ENCODE results near the gene STYK1. TPM values are rescaled to one million over a fixed set of nuclear protein-coding genes. Genes with fewer than 3 reads are reported as not detected.
A peak's percentile ranks its signal among the peaks of the same experiment; 100 is the strongest.

The STYK1 gene
- total RNA-seq, 1 donor = under 0.01 TPM

DNA sequence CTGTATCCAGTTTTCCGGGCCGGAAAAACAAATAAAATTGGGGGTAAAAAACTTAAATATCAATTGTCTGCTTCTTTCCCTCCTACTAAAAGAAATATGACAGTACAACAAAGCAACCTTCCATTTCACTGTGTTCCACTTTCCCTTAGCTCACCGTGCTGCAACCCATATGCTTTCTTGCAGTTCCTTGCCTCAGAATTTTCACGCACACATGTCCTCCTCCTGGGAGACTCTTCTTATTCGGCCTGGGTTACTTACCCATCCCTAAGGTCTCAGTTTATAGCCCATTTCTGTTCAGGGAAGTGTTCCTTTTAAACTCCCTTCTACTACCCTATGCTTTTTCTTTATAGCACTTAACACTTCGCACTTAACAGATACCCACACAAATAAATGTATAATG, 56.0 kb downstream of the STYK1 start:
- TF ChIP-seq, protein P1, sequence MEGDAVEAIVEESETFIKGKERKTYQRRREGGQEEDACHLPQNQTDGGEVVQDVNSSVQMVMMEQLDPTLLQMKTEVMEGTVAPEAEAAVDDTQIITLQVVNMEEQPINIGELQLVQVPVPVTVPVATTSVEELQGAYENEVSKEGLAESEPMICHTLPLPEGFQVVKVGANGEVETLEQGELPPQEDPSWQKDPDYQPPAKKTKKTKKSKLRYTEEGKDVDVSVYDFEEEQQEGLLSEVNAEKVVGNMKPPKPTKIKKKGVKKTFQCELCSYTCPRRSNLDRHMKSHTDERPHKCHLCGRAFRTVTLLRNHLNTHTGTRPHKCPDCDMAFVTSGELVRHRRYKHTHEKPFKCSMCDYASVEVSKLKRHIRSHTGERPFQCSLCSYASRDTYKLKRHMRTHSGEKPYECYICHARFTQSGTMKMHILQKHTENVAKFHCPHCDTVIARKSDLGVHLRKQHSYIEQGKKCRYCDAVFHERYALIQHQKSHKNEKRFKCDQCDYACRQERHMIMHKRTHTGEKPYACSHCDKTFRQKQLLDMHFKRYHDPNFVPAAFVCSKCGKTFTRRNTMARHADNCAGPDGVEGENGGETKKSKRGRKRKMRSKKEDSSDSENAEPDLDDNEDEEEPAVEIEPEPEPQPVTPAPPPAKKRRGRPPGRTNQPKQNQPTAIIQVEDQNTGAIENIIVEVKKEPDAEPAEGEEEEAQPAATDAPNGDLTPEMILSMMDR (IDR thresholded peaks at IDR 0.05; ENCODE audit: extremely low read depth, low read depth, low read length) = no peak
- H3K27ac ChIP-seq (ENCODE audit: low read depth, low read length) = peak overlapping the region; percentile 84
- H3K4me3 ChIP-seq (ENCODE audit: insufficient read depth, low read length) = peak overlapping the region; percentile 9
- H3K4me2 ChIP-seq (ENCODE audit: insufficient read depth, low read length) = peak overlapping the region; percentile 40
- peak overlapping the region; percentile 81 for H2AFZ ChIP-seq (ENCODE audit: low read length)
- peaks cover 23% of the 10 kb centered on the region for H3K4me1 ChIP-seq (ENCODE audit: insufficient read depth, low read length)
- no peaks in the 10 kb centered on the region for H3K9me3 ChIP-seq (ENCODE audit: low read depth, low read length)
- H3K36me3 ChIP-seq (ENCODE audit: insufficient read depth, low read length) = no peaks in the 10 kb centered on the region
- H4K20me1 ChIP-seq (ENCODE audit: insufficient read depth, low read length) = no peaks in the 10 kb centered on the region
- H3K27me3 ChIP-seq (ENCODE audit: insufficient read depth, low read length) = no peaks in the 10 kb centered on the region
- H3K79me2 ChIP-seq (ENCODE audit: insufficient read depth, low read length) = peaks cover 6% of the 10 kb centered on the region
- DNase-seq (ENCODE audit: insufficient read length, low spot score, missing footprints) = no peak

DNA sequence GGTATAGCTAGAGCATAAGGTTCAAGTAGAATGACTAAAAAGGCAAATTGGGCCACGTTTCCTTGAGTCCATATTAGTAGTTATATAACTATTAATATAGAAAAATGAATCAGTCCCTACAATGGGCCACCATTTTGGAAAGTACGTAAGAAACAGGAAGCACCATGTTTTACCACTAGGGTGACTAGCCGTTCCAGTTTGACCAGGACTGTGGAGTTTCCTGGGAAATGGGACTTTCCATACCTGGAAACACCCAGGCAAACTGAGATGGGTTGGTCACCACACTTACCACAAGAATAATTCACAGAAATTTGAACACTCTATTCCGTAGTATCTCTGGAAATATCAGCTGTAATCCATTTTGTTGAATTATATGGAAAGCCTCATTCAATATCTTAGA, 58.3 kb downstream of the STYK1 start:
- Histone ChIP-seq H3K79me2 (ENCODE audit: insufficient read depth, low read length) (peaks cover 23% of the 10 kb centered on the region), H3K27me3 (ENCODE audit: insufficient read depth, low read length) (no peaks in the 10 kb centered on the region), H3K4me1 (ENCODE audit: insufficient read depth, low read length) (peaks cover 34% of the 10 kb centered on the region), H2AFZ (ENCODE audit: low read length) (no peak overlapping the region), H3K4me2 (ENCODE audit: insufficient read depth, low read length) (no peak overlapping the region), H3K36me3 (ENCODE audit: insufficient read depth, low read length) (no peaks in the 10 kb centered on the region), H3K4me3 (ENCODE audit: insufficient read depth, low read length) (no peak overlapping the region), H4K20me1 (ENCODE audit: insufficient read depth, low read length) (no peaks in the 10 kb centered on the region), H3K27ac (ENCODE audit: low read depth, low read length) (no peak overlapping the region), H3K9me3 (ENCODE audit: low read depth, low read length) (no peaks in the 10 kb centered on the region)
- DNase-seq (ENCODE audit: insufficient read length, low spot score, missing footprints) = no peak
- TF ChIP-seq, protein P1 (IDR thresholded peaks at IDR 0.05; ENCODE audit: extremely low read depth, low read depth, low read length) = no peak

DNA sequence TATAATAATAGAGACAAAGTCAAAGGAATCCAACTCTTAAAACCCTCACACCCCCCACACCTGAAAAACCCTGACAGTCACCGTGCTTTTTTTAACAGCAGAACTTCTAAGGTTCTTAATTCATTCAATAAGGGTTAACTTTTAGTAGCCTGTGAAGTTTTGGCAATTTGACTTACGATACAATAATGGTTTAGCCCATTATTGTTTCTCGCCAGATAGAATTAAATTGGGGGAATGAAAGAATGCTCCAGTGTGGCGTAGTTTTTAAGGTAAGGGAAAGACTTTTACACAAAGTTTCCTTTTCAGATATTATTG, 59.8 kb downstream of the STYK1 start:
- H3K9me3 ChIP-seq (ENCODE audit: low read depth, low read length) = no peaks in the 10 kb centered on the region
- H3K27me3 ChIP-seq (ENCODE audit: insufficient read depth, low read length) = no peaks in the 10 kb centered on the region
- H4K20me1 ChIP-seq (ENCODE audit: insufficient read depth, low read length) = no peaks in the 10 kb centered on the region
- H3K36me3 ChIP-seq (ENCODE audit: insufficient read depth, low read length) = peaks cover 8% of the 10 kb centered on the region
- TF ChIP-seq, protein P1 (IDR thresholded peaks at IDR 0.05; ENCODE audit: extremely low read depth, low read depth, low read length) = no peak
- H3K27ac ChIP-seq (ENCODE audit: low read depth, low read length) = peak overlapping the region; percentile 98
- peaks cover 23% of the 10 kb centered on the region for H3K79me2 ChIP-seq (ENCODE audit: insufficient read depth, low read length)
- H3K4me1 ChIP-seq (ENCODE audit: insufficient read depth, low read length) = peaks cover 31% of the 10 kb centered on the region
- H3K4me3 ChIP-seq (ENCODE audit: insufficient read depth, low read length) = peak overlapping the region; percentile 84
- peak overlapping the region; percentile 78 for H2AFZ ChIP-seq (ENCODE audit: low read length)
- no peak for DNase-seq (ENCODE audit: insufficient read length, low spot score, missing footprints)
- H3K4me2 ChIP-seq (ENCODE audit: insufficient read depth, low read length) = peak overlapping the region; percentile 99

DNA sequence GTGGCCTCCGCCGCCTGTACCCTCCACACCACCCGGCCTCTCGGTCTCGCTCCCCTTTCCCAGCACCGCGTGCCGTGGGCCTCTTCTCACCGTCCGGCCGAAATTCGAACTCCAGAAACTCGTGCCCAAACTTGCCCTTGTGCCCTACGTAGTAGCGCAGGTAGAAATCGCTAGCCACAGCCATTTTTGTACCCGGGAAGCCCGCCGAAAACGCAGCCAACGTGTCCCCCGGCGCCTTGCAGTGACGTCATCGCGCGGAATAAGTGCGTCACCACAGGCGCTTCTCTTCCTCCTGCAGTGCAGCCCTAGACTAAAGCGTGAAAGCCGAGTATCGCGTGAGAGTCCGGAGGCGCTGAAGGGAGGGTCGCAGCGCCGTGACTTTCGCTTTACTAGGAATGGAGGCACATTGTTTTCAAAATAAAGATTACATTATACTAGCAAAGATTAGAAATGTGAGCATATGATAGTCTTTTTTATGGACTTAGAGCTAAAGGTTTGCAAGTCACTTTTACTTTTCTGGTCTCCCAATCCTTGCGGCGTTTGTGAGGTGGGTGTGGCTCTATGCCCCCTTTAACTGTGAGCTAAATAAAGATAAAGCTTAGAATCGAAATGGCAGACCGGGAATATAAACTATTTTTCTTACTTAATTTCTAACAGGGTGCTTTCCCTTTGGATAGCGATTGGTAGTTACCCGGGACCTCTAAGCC, 60.4 kb downstream of the STYK1 start, which contains the start of gene MAGOHB:
Gene MAGOHB (minus strand): TSS at position 261 of the 707 bp plus-strand sequence. CDS start 77 bp downstream, at position 184.
- Histone ChIP-seq H3K4me1 (ENCODE audit: insufficient read depth, low read length) (peaks cover 25% of the 10 kb centered on the region), H3K27ac (ENCODE audit: low read depth, low read length) (peak within 1 kb of the TSS; percentile 98), H3K36me3 (ENCODE audit: insufficient read depth, low read length) (peaks cover 11% of the 10 kb centered on the region), H3K9me3 (ENCODE audit: low read depth, low read length) (no peaks in the 10 kb centered on the region), H3K4me2 (ENCODE audit: insufficient read depth, low read length) (peak within 1 kb of the TSS; percentile 99), H4K20me1 (ENCODE audit: insufficient read depth, low read length) (no peaks in the 10 kb centered on the region), H2AFZ (ENCODE audit: low read length) (peak within 1 kb of the TSS; percentile 78), H3K27me3 (ENCODE audit: insufficient read depth, low read length) (no peaks in the 10 kb centered on the region), H3K4me3 (ENCODE audit: insufficient read depth, low read length) (peak within 1 kb of the TSS; percentile 84), H3K79me2 (ENCODE audit: insufficient read depth, low read length) (peaks cover 23% of the 10 kb centered on the region)
- peak; percentile 88 for DNase-seq (ENCODE audit: insufficient read length, low spot score, missing footprints)
- TF ChIP-seq, protein P1 (IDR thresholded peaks at IDR 0.05; ENCODE audit: extremely low read depth, low read depth, low read length) = no peak

Data from osteoblast (primary cell).